CD4-positive, alpha-beta memory T cell (primary cell): ENCODE results near the gene MYO9B. TPM values are rescaled to one million over a fixed set of nuclear protein-coding genes. Genes with fewer than 3 reads are reported as not detected.

Experiments
- CTCF ChIA-PET: fragments of 350-600 bp; sonication (Branson Sonifier 250); formaldehyde crosslinking; loops from one replicate; lab custom pipeline; 2021; ENCODE audit warnings: inconsistent platforms; ENCODE audit not compliant: partially characterized antibody; lab: Charles Lee
- POLR2A ChIA-PET: fragments of 350-600 bp; sonication (Branson Sonifier 250); formaldehyde crosslinking; loops from one replicate; lab custom pipeline; 2021; ENCODE audit not compliant: partially characterized antibody; lab: Charles Lee
- DNase-seq, 5 donors: peaks; one replicate each; pipeline versions ENCODE4 v3.0.0 to v3.0.0-alpha.2; 2020 to 2022; ENCODE audit warnings: mixed read lengths in 1 of 5
- H3K27ac ChIP-seq: one replicate; pipeline ENCODE4 v1.7.0; 2013; ENCODE audit warnings: low read depth, low read length
- H3K27me3 ChIP-seq: 2 replicates; pipeline ENCODE4 v1.7.0; 2013; ENCODE audit warnings: mild to moderate bottlenecking, low read length, moderate library complexity; ENCODE audit not compliant: insufficient read depth
- H3K36me3 ChIP-seq: 2 replicates; pipeline ENCODE4 v1.7.0; 2013; ENCODE audit warnings: mild to moderate bottlenecking, low read length, moderate library complexity; ENCODE audit not compliant: insufficient read depth
- H3K4me1 ChIP-seq: 2 replicates; pipeline ENCODE4 v1.7.0; 2013; ENCODE audit warnings: mild to moderate bottlenecking, low read length, moderate library complexity; ENCODE audit not compliant: insufficient read depth
- H3K4me3 ChIP-seq, 2 donors: one replicate each; pipeline ENCODE4 v1.7.0; 2013; ENCODE audit warnings: low read length in 2 of 2, mild to moderate bottlenecking in 1 of 2
- H3K9me3 ChIP-seq, 2 donors: one replicate each; pipeline ENCODE4 v1.7.0; 2013; ENCODE audit warnings: low read length in 2 of 2, control low read depth in 1 of 2; ENCODE audit not compliant: control insufficient read depth in 1 of 2
- H3K27ac Mint-ChIP-seq, 7 donors: one replicate each; pipeline ENCODE4 v1.8.0; 2020 to 2021; ENCODE audit warnings: mixed read lengths in 7 of 7, mild to moderate bottlenecking in 6 of 7, inconsistent platforms in 3 of 7, moderate library complexity in 3 of 7
- H3K27me3 Mint-ChIP-seq, 2 donors: one replicate each; pipeline ENCODE4 v1.8.0; 2020 to 2021; ENCODE audit warnings: mixed read lengths in 2 of 2
- H3K36me3 Mint-ChIP-seq, 2 donors: one replicate each; pipeline ENCODE4 v1.8.0; 2020 to 2021; ENCODE audit warnings: mixed read lengths in 2 of 2, inconsistent platforms in 1 of 2, mild to moderate bottlenecking in 1 of 2
- H3K4me1 Mint-ChIP-seq, 4 donors: one replicate each; pipeline ENCODE4 v1.8.0; 2020 to 2021; ENCODE audit warnings: mixed read lengths in 4 of 4, mild to moderate bottlenecking in 1 of 4
- H3K4me3 Mint-ChIP-seq, 8 donors: one replicate each; pipeline ENCODE4 v1.8.0; 2020 to 2021; ENCODE audit warnings: mixed read lengths in 8 of 8, mild to moderate bottlenecking in 7 of 8, moderate library complexity in 6 of 8, inconsistent platforms in 3 of 8
- H3K9me3 Mint-ChIP-seq, 8 donors: one replicate each; pipeline ENCODE4 v1.8.0; 2020 to 2021; ENCODE audit warnings: mixed read lengths in 8 of 8, mild to moderate bottlenecking in 5 of 8, inconsistent platforms in 3 of 8, moderate library complexity in 1 of 8
- intact Hi-C: fragments of 100-400 bp; cut with micrococcal nuclease; formaldehyde crosslinking; loops from one replicate; pipeline ENCODE4 v1.15.1; 2023
- polyA plus RNA-seq, 2 donors: library from polyadenylated mRNA; unstranded; fragments of 300-500 nt; fragmentation: Illumina TruSeq; gene quantifications; one replicate each; pipeline ENCODE4 v1.2.3, GENCODE V29; 2021
- total RNA-seq, 2 experiments: library from RNA; stranded (reverse); gene quantifications; one replicate each; pipeline ENCODE4 v1.2.3, GENCODE V29; 2021

The MYO9B gene
- total and polyA plus RNA-seq, 4 experiments from 2014 or later, result 1.3 to 181 (median 101) TPM

GRCh38 chr19:17202249-17202648 is 126.7 kb downstream of the MYO9B start:
- peaks cover 0 to 3% (median under 1%) of the 10 kb centered on the region in 4 donors for H3K4me1 Mint-ChIP-seq
- DNase-seq, result no peak
- no peaks in the 10 kb centered on the region for H3K27me3 Mint-ChIP-seq
- POLR2A ChIA-PET, result no interaction called here
- no peaks in the 10 kb centered on the region for H3K27me3 ChIP-seq
- H3K36me3 ChIP-seq, result peaks cover 41% of the 10 kb centered on the region
- H3K27ac ChIP-seq, result no peak overlapping the region
- intact Hi-C loops, result no loop called here
- H3K9me3 Mint-ChIP-seq, result peaks cover 0 to 7% (median 0%) of the 10 kb centered on the region in 8 donors
- H3K27ac Mint-ChIP-seq, result peak overlapping the region in 3 of 7 donors; percentile 63 to 84 (median 64)
- peaks cover 48 to 65% of the 10 kb centered on the region in 2 donors for H3K36me3 Mint-ChIP-seq
- CTCF ChIA-PET, result no interaction called here
- H3K4me1 ChIP-seq, result no peaks in the 10 kb centered on the region
- H3K4me3 ChIP-seq, result no peak overlapping the region
- no peak overlapping the region for H3K4me3 Mint-ChIP-seq
- H3K9me3 ChIP-seq, result no peaks in the 10 kb centered on the region

DNA sequence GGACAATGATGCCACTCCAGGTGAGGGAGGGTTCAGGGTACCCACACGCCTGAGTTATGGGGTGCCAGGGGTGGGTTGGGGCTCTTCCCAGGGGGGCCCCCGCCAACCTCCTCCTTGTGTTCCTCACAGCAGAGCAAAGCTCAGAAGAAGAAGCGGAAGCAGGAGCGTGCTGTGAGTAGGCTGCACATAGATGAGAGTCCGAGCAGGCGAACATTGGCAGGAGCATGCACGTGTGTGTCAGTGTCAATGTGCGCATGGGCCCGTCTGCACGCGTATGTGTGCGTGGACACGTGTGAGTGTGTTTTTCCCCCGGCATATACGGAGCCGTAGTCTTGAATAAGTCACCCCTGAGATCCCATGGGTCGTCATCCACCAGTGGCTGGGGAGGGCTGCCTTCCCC is 127.1 kb downstream of the MYO9B start:
- Mint-ChIP-seq H3K9me3 (peaks cover 0 to 7% (median 0%) of the 10 kb centered on the region in 8 donors), H3K36me3 (peaks cover 44 to 60% of the 10 kb centered on the region in 2 donors), H3K27ac (peak overlapping the region in 2 of 7 donors; percentile 17 to 63), H3K4me3 (no peak overlapping the region), H3K27me3 (no peaks in the 10 kb centered on the region), H3K4me1 (peaks cover 0 to 3% (median under 1%) of the 10 kb centered on the region in 4 donors)
- CTCF ChIA-PET, result no interaction called here
- no peaks in the 10 kb centered on the region for H3K9me3 ChIP-seq
- POLR2A ChIA-PET, result no interaction called here
- no peaks in the 10 kb centered on the region for H3K27me3 ChIP-seq
- peaks cover 38% of the 10 kb centered on the region for H3K36me3 ChIP-seq
- no peak for DNase-seq
- no peak overlapping the region for H3K27ac ChIP-seq
- no peaks in the 10 kb centered on the region for H3K4me1 ChIP-seq
- intact Hi-C loops, result no loop called here
- H3K4me3 ChIP-seq, result no peak overlapping the region

DNA sequence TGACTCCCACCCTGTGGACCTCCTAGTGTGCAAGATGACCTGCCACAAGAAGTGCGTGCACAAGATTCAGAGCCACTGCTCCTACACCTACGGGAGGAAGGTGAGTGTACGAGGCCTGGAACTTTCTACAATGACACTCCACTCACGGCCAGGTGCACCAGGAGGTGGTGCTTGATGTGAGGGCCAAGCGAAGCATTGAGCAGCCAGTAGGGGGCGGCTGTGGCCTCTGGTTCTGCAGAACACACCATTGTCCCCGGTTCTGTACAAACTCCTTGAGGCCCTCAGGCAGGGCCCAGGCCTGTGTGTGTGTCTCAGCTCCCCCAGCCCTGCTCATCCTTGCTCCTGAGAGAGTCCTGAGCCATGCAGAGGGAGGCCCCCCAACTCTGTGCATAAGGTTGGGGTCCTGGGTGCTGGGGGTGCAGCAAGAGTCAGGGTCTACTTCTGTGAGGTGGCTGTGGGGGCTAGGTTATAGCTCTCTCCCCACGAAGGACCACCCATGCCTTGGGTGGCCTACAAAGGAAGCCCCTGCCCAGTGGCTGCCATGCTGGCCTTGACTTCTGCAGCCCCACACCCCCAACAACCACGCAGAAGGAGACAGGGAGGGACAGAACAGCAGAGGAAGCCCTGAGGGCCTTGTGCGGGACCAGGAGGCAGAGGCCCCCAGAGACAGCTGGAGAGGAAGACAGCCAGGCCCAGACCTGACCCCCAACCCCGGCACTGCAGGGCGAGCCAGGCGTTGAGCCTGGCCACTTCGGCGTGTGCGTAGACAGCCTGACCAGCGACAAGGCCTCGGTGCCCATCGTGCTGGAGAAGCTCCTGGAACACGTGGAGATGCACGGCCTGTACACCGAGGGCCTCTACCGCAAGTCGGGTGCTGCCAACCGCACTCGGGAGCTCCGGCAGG is 129.9 kb downstream of the MYO9B start:
- Mint-ChIP-seq H3K4me1 (peaks cover 0 to 6% (median 2%) of the 10 kb centered on the region in 4 donors), H3K27ac (peak overlapping the region in 2 of 7 donors; percentile 8 to 43), H3K4me3 (no peak overlapping the region), H3K27me3 (no peaks in the 10 kb centered on the region), H3K36me3 (peaks cover 34 to 56% of the 10 kb centered on the region in 2 donors), H3K9me3 (peaks cover 0 to 5% (median 0%) of the 10 kb centered on the region in 8 donors)
- intact Hi-C loops, result loop anchor here (1.0 kb wide), 2 partner anchors 30 to 77 kb away; no protein-coding TSS in a partner anchor
- Histone ChIP-seq H3K4me1 (no peaks in the 10 kb centered on the region), H3K27ac (no peak overlapping the region), H3K36me3 (peaks cover 32% of the 10 kb centered on the region), H3K9me3 (no peaks in the 10 kb centered on the region), H3K4me3 (no peak overlapping the region), H3K27me3 (no peaks in the 10 kb centered on the region)
- POLR2A ChIA-PET, result interaction anchor here (0.7 to 1.8 kb wide), 4 partner anchors 10 to 30 kb away, joined by 4 to 9 read pairs (median 6); partner anchors contain the start of genes OCEL1 and USE1
- peak; percentile 48 to 66 (median 63) for DNase-seq
- CTCF ChIA-PET, result interaction anchor here (0.8 to 3.2 kb wide), 10 partner anchors 10 to 81 kb away, joined by 3 to 20 read pairs (median 6); partner anchors contain the start of genes BABAM1 and USE1

GRCh38 chr19:17206736-17207581 is 131.4 kb downstream of the MYO9B start:
- H3K9me3 Mint-ChIP-seq, result peaks cover 0 to 3% (median 0%) of the 10 kb centered on the region in 8 donors
- H3K4me3 Mint-ChIP-seq, result no peak overlapping the region
- Histone ChIP-seq H3K4me1 (no peaks in the 10 kb centered on the region), H3K4me3 (no peak overlapping the region), H3K36me3 (peaks cover 20% of the 10 kb centered on the region), H3K27me3 (no peaks in the 10 kb centered on the region), H3K9me3 (no peaks in the 10 kb centered on the region), H3K27ac (no peak overlapping the region)
- H3K27me3 Mint-ChIP-seq, result no peaks in the 10 kb centered on the region
- no peak overlapping the region for H3K27ac Mint-ChIP-seq
- ChIA-PET CTCF (interaction anchor here (0.7 to 3.2 kb wide), 5 partner anchors 9 to 80 kb away, joined by 3 to 20 read pairs (median 4); partner anchors contain the start of gene USE1), POLR2A (interaction anchor here (1.6 kb wide), 1 partner anchor 8 kb away, joined by 7 read pairs; the partner anchor contains the start of gene USE1)
- no peak for DNase-seq
- intact Hi-C loops, result no loop called here
- H3K4me1 Mint-ChIP-seq, result peaks cover 0 to 6% (median 2%) of the 10 kb centered on the region in 4 donors
- H3K36me3 Mint-ChIP-seq, result peaks cover 26 to 49% of the 10 kb centered on the region in 2 donors

DNA sequence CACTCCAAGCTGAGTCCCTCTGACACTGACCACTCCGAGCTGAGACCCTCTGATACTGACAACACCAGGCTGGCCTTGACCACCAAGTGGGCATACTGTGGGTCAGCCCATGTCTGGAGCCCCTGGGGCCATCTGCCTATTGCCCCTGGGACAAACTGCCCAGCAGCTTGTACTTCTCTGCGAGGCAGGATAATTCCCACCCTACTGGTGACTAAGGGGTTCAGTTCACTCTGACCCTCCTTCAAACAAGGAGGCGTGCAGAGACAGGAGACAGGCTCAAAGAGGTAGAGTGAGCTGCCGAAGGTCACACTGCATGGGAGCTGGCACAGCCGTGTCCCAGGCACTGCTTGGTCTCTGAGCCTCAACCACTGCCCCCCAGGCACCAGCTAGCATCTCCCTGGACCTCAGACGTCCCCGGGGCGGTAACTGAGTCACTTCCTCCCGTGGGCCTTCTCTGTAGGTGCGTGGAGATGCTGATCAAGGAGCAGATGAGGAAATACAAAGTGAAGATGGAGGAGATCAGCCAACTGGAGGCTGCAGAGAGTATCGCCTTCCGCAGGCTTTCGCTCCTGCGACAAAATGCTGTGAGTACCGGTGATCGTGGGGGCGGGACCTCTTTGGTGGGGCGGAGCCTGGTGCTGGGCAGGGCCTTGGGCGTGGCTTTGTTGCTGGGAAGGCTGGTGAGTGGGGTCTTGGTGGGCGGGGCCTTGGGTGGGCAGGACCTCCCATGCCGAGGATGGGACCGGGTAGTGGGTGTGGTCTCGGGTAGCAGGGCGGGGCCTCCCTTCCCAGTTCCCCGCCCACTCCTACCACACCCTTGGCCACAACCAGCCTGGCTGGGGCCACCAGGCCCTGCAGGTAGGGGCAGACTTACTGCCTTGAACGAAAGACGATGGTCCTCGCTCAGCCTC is 133.8 kb downstream of the MYO9B start:
- H3K36me3 ChIP-seq, result peaks cover 10% of the 10 kb centered on the region
- H3K4me1 ChIP-seq, result peaks cover under 1% of the 10 kb centered on the region
- Mint-ChIP-seq H3K4me1 (peaks cover 1 to 4% (median 3%) of the 10 kb centered on the region in 4 donors), H3K36me3 (peaks cover 20 to 39% of the 10 kb centered on the region in 2 donors), H3K9me3 (no peaks in the 10 kb centered on the region), H3K27ac (peak overlapping the region in 5 of 7 donors; percentile 9 to 73 (median 25)), H3K27me3 (no peaks in the 10 kb centered on the region), H3K4me3 (no peak overlapping the region)
- no peaks in the 10 kb centered on the region for H3K9me3 ChIP-seq
- H3K4me3 ChIP-seq, result no peak overlapping the region
- intact Hi-C loops, result no loop called here
- CTCF ChIA-PET, result interaction anchor here (0.9 to 1.6 kb wide), 3 partner anchors 25 to 141 kb away, joined by 3 to 4 read pairs (median 3); no protein-coding TSS in a partner anchor
- POLR2A ChIA-PET, result interaction anchor here (0.9 to 1.8 kb wide), 2 partner anchors 17 to 62 kb away, joined by 5 read pairs; partner anchors contain the start of gene OCEL1
- H3K27ac ChIP-seq, result no peak overlapping the region
- no peaks in the 10 kb centered on the region for H3K27me3 ChIP-seq
- no peak for DNase-seq

GRCh38 chr19:17210296-17210695 is 134.7 kb downstream of the MYO9B start:
- Mint-ChIP-seq H3K27me3 (no peaks in the 10 kb centered on the region), H3K4me1 (peaks cover 5 to 11% (median 10%) of the 10 kb centered on the region in 4 donors), H3K27ac (no peak overlapping the region), H3K4me3 (no peak overlapping the region), H3K36me3 (peaks cover 24 to 40% of the 10 kb centered on the region in 2 donors), H3K9me3 (no peaks in the 10 kb centered on the region)
- Histone ChIP-seq H3K4me3 (no peak overlapping the region), H3K36me3 (peaks cover 10% of the 10 kb centered on the region), H3K27ac (no peak overlapping the region), H3K27me3 (no peaks in the 10 kb centered on the region), H3K4me1 (peaks cover 8% of the 10 kb centered on the region), H3K9me3 (no peaks in the 10 kb centered on the region)
- CTCF ChIA-PET, result no interaction called here
- intact Hi-C loops, result no loop called here
- no peak for DNase-seq
- POLR2A ChIA-PET, result no interaction called here
